Measurements from ENCODE around the gene MTG1. TPM values are rescaled to one million over a fixed set of nuclear protein-coding genes. Genes with fewer than 3 reads are reported as not detected.
A peak's percentile ranks its signal among the peaks of the same experiment; 100 is the strongest.
"Not testable (repeated sequence)": the region's sequence is repeated elsewhere in the genome, so short reads cannot be mapped to it uniquely, and the experiment has no call there.

MTG1 gene
- total RNA-seq, 2 donors from 2014 or later: 48.7 to 51.2 TPM

- H3K27me3 Mint-ChIP-seq: no peaks in the 10 kb centered on the region
- H3K27ac Mint-ChIP-seq: peak overlapping the region; percentile 59
- H3K36me3 Mint-ChIP-seq (ENCODE audit: low read depth): peaks cover 8% of the 10 kb centered on the region
- peaks cover 25% of the 10 kb centered on the region for H3K4me1 Mint-ChIP-seq
- H3K9me3 ChIP-seq (ENCODE audit: control insufficient read depth, low read length, poor library complexity, severe bottlenecking): no peaks in the 10 kb centered on the region
- no peak overlapping the region for H3K4me3 Mint-ChIP-seq
- no peak for DNase-seq
- no peak for ATAC-seq
These were observed 67.1 kb downstream of the MTG1 start for GRCh38 chr10:133461027-133461426.

- H3K4me1 Mint-ChIP-seq: peaks cover 30% of the 10 kb centered on the region
- peak overlapping the region; percentile 59 for H3K27ac Mint-ChIP-seq
- H3K27me3 Mint-ChIP-seq: no peaks in the 10 kb centered on the region
- ATAC-seq (no peak), DNase-seq (no peak)
- peaks cover 8% of the 10 kb centered on the region for H3K36me3 Mint-ChIP-seq (ENCODE audit: low read depth)
- H3K4me3 Mint-ChIP-seq: no peak overlapping the region
- no peaks in the 10 kb centered on the region for H3K9me3 ChIP-seq (ENCODE audit: control insufficient read depth, low read length, poor library complexity, severe bottlenecking)
These were observed 67.9 kb downstream of the MTG1 start for GRCh38 chr10:133461841-133462240.

- no peaks in the 10 kb centered on the region for H3K9me3 ChIP-seq (ENCODE audit: control insufficient read depth, low read length, poor library complexity, severe bottlenecking)
- no peaks in the 10 kb centered on the region for H3K27me3 Mint-ChIP-seq
- no peak overlapping the region for H3K4me3 Mint-ChIP-seq
- ATAC-seq (no peak), DNase-seq (no peak)
- H3K4me1 Mint-ChIP-seq: peaks cover 34% of the 10 kb centered on the region
- H3K36me3 Mint-ChIP-seq (ENCODE audit: low read depth): peaks cover 8% of the 10 kb centered on the region
- H3K27ac Mint-ChIP-seq: no peak overlapping the region
These were observed 68.8 kb downstream of the MTG1 start for GRCh38 chr10:133462512-133463305.

- H3K27ac Mint-ChIP-seq: peak overlapping the region; percentile 54
- peaks cover 10% of the 10 kb centered on the region for H3K36me3 Mint-ChIP-seq (ENCODE audit: low read depth)
- peaks cover 32% of the 10 kb centered on the region for H3K4me1 Mint-ChIP-seq
- no peaks in the 10 kb centered on the region for H3K9me3 ChIP-seq (ENCODE audit: control insufficient read depth, low read length, poor library complexity, severe bottlenecking)
- ATAC-seq (no peak), DNase-seq (no peak)
- no peak overlapping the region for H3K4me3 Mint-ChIP-seq
- no peaks in the 10 kb centered on the region for H3K27me3 Mint-ChIP-seq
These were observed 70.7 kb downstream of the MTG1 start for GRCh38 chr10:133464582-133465031.

- Mint-ChIP-seq H3K4me1 (peaks cover 35% of the 10 kb centered on the region), H3K36me3 (ENCODE audit: low read depth) (peaks cover 10% of the 10 kb centered on the region), H3K27me3 (no peaks in the 10 kb centered on the region), H3K4me3 (no peak overlapping the region), H3K27ac (peak overlapping the region; percentile 54)
- ATAC-seq: no peak
- no peaks in the 10 kb centered on the region for H3K9me3 ChIP-seq (ENCODE audit: control insufficient read depth, low read length, poor library complexity, severe bottlenecking)
- no peak for DNase-seq
These were observed 71.4 kb downstream of the MTG1 start for GRCh38 chr10:133465191-133465949.

- Mint-ChIP-seq H3K36me3 (ENCODE audit: low read depth) (peaks cover 8% of the 10 kb centered on the region), H3K27me3 (no peaks in the 10 kb centered on the region), H3K4me3 (peak overlapping the region; percentile 8), H3K4me1 (peaks cover 35% of the 10 kb centered on the region), H3K27ac (peak overlapping the region; percentile 54)
- ATAC-seq: no peak
- no peaks in the 10 kb centered on the region for H3K9me3 ChIP-seq (ENCODE audit: control insufficient read depth, low read length, poor library complexity, severe bottlenecking)
- no peak for DNase-seq
These were observed 72.1 kb downstream of the MTG1 start for GRCh38 chr10:133465950-133466474.

GRCh38 chr10:133466683-133467275 is 72.8 kb downstream of the MTG1 start:
- H3K27me3 Mint-ChIP-seq: no peaks in the 10 kb centered on the region
- no peak overlapping the region for H3K4me3 Mint-ChIP-seq
- no peak for DNase-seq
- H3K9me3 ChIP-seq (ENCODE audit: control insufficient read depth, low read length, poor library complexity, severe bottlenecking): no peaks in the 10 kb centered on the region
- peaks cover 35% of the 10 kb centered on the region for H3K4me1 Mint-ChIP-seq
- H3K27ac Mint-ChIP-seq: peak overlapping the region; percentile 54
- peaks cover 4% of the 10 kb centered on the region for H3K36me3 Mint-ChIP-seq (ENCODE audit: low read depth)
- no peak for ATAC-seq

GRCh38 chr10:133467286-133467911 is 73.4 kb downstream of the MTG1 start:
- Mint-ChIP-seq H3K27ac (no peak overlapping the region), H3K4me3 (no peak overlapping the region), H3K27me3 (no peaks in the 10 kb centered on the region), H3K4me1 (peaks cover 29% of the 10 kb centered on the region), H3K36me3 (ENCODE audit: low read depth) (peaks cover 4% of the 10 kb centered on the region)
- ATAC-seq: no peak
- no peak for DNase-seq
- H3K9me3 ChIP-seq (ENCODE audit: control insufficient read depth, low read length, poor library complexity, severe bottlenecking): no peaks in the 10 kb centered on the region

- not testable (repeated sequence) for H3K27me3 Mint-ChIP-seq; ATAC-seq; H3K4me3 Mint-ChIP-seq; DNase-seq; H3K9me3 ChIP-seq (ENCODE audit: control insufficient read depth, low read length, poor library complexity, severe bottlenecking); H3K36me3 Mint-ChIP-seq (ENCODE audit: low read depth); H3K27ac Mint-ChIP-seq
- peaks cover 31% of the 10 kb centered on the region for H3K4me1 Mint-ChIP-seq
These were observed 75.2 kb downstream of the MTG1 start for GRCh38 chr10:133469205-133469604.

GRCh38 chr10:133471300-133472109 is 77.5 kb downstream of the MTG1 start:
- H3K9me3 ChIP-seq (ENCODE audit: control insufficient read depth, low read length, poor library complexity, severe bottlenecking): no peaks in the 10 kb centered on the region
- Mint-ChIP-seq H3K4me3 (no peak overlapping the region), H3K27me3 (no peaks in the 10 kb centered on the region), H3K4me1 (peaks cover 41% of the 10 kb centered on the region), H3K36me3 (ENCODE audit: low read depth) (peaks cover 2% of the 10 kb centered on the region), H3K27ac (peak overlapping the region; percentile 19)
- ATAC-seq: no peak
- DNase-seq: no peak
